HepG2 (cell line): ENCODE data around the gene PRKACB. TPM values are rescaled to one million over a fixed set of nuclear protein-coding genes. Genes with fewer than 3 reads are reported as not detected.

Experiments
- ATAC-seq: fragments of 200-7000 bp; cut with Tn5 transposase; 3 replicates; pipeline ENCODE4 v1.9.1; 2020; ENCODE audit warnings: mild to moderate bottlenecking, moderate library complexity
- BruUV-seq: library from RNA; stranded (reverse); fragments of 400-500 nt; replicated peaks from 2 replicates; lab custom pipeline; 2021; lab: Mats Ljungman, UMichigan
- CTCF ChIA-PET: fragments of 300-600 bp; formaldehyde crosslinking; extraction: SDS; loops from one replicate; lab custom pipeline; 2021; ENCODE audit warnings: low total read pairs, inconsistent platforms, low intra/inter-chr PET ratio; lab: Yijun Ruan, JAX
- POLR2A ChIA-PET: fragments of 350-600 bp; sonication (Branson Sonifier 250); formaldehyde crosslinking; loops from one replicate; lab custom pipeline; 2020; ENCODE audit warnings: antibody characterized with exemption, inconsistent platforms; lab: Yijun Ruan, JAX
- DNase-seq: peaks from one replicate; pipeline ENCODE4 v3.0.0-alpha.2; 2015; ENCODE audit warnings: low spot score
- FAIRE-seq: peaks from 3 replicates; lab custom pipeline; 2011; peaks lifted over from hg19 to GRCh38; lab: Jason Lieb, UNC
- H2AFZ ChIP-seq: one replicate; pipeline ENCODE4 v1.6.1; 2011; ENCODE audit warnings: low read length, inconsistent platforms
- H3K27ac ChIP-seq: fragments of 300-600 bp; 3 replicates; pipeline ENCODE4 v1.8.0; 2011; ENCODE audit warnings: mixed run types, mild to moderate bottlenecking, mixed read lengths, low read length, inconsistent platforms; ENCODE audit not compliant: insufficient read depth; ENCODE audit errors: extremely low read length
- H3K27me3 ChIP-seq, 2 experiments: fragments of 200-600 bp in 1 of 2; 2 replicates in 1 of 2; 3 replicates in 1 of 2; pipeline versions ENCODE4 v1.6.0 to v1.8.0; 2011; ENCODE audit warnings: low read length in 2 of 2, mild to moderate bottlenecking in 2 of 2, moderate library complexity in 2 of 2, inconsistent platforms in 1 of 2; ENCODE audit not compliant: insufficient read depth in 2 of 2, control insufficient read depth in 1 of 2
- H3K36me3 ChIP-seq, 2 experiments: fragments of 200-600 bp in 1 of 2; replicated peaks in 1 of 2; 2 replicates in 1 of 2; 3 replicates in 1 of 2; pipeline versions ENCODE4 v1.5.1 to v1.8.0; 2011; ENCODE audit warnings: low read length in 2 of 2, inconsistent platforms in 1 of 2; ENCODE audit not compliant: insufficient read depth in 2 of 2, control insufficient read depth in 1 of 2
- H3K4me1 ChIP-seq: 2 replicates; pipeline ENCODE4 v1.5.1; 2012; ENCODE audit warnings: low read length, inconsistent platforms; ENCODE audit not compliant: insufficient read depth
- H3K4me2 ChIP-seq: 2 replicates; pipeline ENCODE4 v1.6.0; 2011; ENCODE audit warnings: low read depth, low read length, inconsistent platforms
- H3K4me3 ChIP-seq, 3 experiments: fragments of 200-600 bp in 1 of 3; sonication (generic), shearing (Covaris generic) in 1 of 3; replicated peaks in 1 of 3; 2 replicates each; pipeline ENCODE4 v1.5.1; 2011 to 2016; ENCODE audit warnings: low read length in 3 of 3, inconsistent platforms in 2 of 3, low read depth in 2 of 3, mild to moderate bottlenecking in 2 of 3, control low read depth in 1 of 3, mixed read lengths in 1 of 3; ENCODE audit not compliant: insufficient read depth in 1 of 3
- H3K79me2 ChIP-seq: one replicate; pipeline ENCODE4 v1.6.1; 2011; ENCODE audit warnings: low read length, inconsistent platforms; ENCODE audit not compliant: insufficient read depth
- H3K9ac ChIP-seq: 2 replicates; pipeline ENCODE4 v1.6.0; 2011; ENCODE audit warnings: mild to moderate bottlenecking, low read depth, low read length, inconsistent platforms; ENCODE audit not compliant: insufficient read depth
- H3K9me3 ChIP-seq: 2 replicates; pipeline ENCODE4 v1.5.1; 2012; ENCODE audit warnings: mild to moderate bottlenecking, low read length
- H4K20me1 ChIP-seq: 2 replicates; pipeline ENCODE4 v1.6.0; 2011; ENCODE audit warnings: inconsistent platforms, mild to moderate bottlenecking, low read length, moderate library complexity; ENCODE audit not compliant: insufficient read depth
- FOXA3 ChIP-seq: IDR thresholded peaks from 2 replicates; pipeline ENCODE4 v1.6.1; 2016; ENCODE audit warnings: missing genetic modification reagents, missing compliant biosample characterization
- SIN3A ChIP-seq: IDR thresholded peaks from 2 replicates; pipeline ENCODE4 v1.6.1; 2011; ENCODE audit warnings: low read depth, mild to moderate bottlenecking, control low read depth, low read length, borderline replicate concordance
- SOX6 ChIP-seq, 2 experiments: fragments of 450-650 bp in 1 of 2; sonication (generic) in 1 of 2; formaldehyde crosslinking in 1 of 2; IDR thresholded peaks; 2 replicates each; pipeline versions ENCODE4 v1.4.0 to v1.6.1; 2017 to 2020; ENCODE audit warnings: antibody characterized with exemption in 1 of 2, mild to moderate bottlenecking in 1 of 2, missing genetic modification reagents in 1 of 2
- ZNF263 ChIP-seq: sonication (generic); formaldehyde crosslinking; IDR thresholded peaks from 2 replicates; pipeline ENCODE4 v1.4.0; 2020; ENCODE audit warnings: missing genetic modification reagents
- ZNF431 ChIP-seq: sonication (generic); formaldehyde crosslinking; IDR thresholded peaks from 2 replicates; pipeline ENCODE4 v1.9.0; 2022; ENCODE audit warnings: missing genetic modification reagents, low read depth, mild to moderate bottlenecking, borderline replicate concordance
- ZSCAN25 ChIP-seq: sonication (generic); formaldehyde crosslinking; IDR thresholded peaks from 2 replicates; pipeline ENCODE4 v1.8.0; 2022; ENCODE audit warnings: mild to moderate bottlenecking, missing genetic modification reagents
- WGBS: methylation state at CpG from one replicate; pipeline ENCODE4 v1.1.6; 2017; ENCODE audit warnings: low lambda C conversion rate; 5-methylcytosine and 5-hydroxymethylcytosine counted together
- in situ Hi-C: cut with HindIII; loops from 2 replicates; pipeline ENCODE4 v1.10.0; 2017; ENCODE audit warnings: low pct_unique_long_range_greater_than_20kb; ENCODE audit not compliant: extremely low pct_ligation_motif_present
- intact Hi-C: fragments of 100-400 bp; cut with micrococcal nuclease; formaldehyde crosslinking; loops from one replicate; pipeline ENCODE4 v1.10.0; 2022; ENCODE audit not compliant: unreplicated experiment
- polyA plus RNA-seq, 8 experiments: library from polyadenylated mRNA; depleted of rRNA in 3 of 8; stranded (reverse) in 7 of 8; unstranded in 1 of 8; fragments of >200 nt; fragmentation: Illumina TruSeq in 4 of 8; extraction: Trizol in 4 of 8; gene quantifications; 2 replicates each; pipeline versions ENCODE4 v1.2.1 to v1.2.3, GENCODE V29; 2011 to 2016; ENCODE audit warnings: low read depth in 4 of 8, missing spikeins in 1 of 8, mixed read lengths in 1 of 8; ENCODE audit not compliant: insufficient read depth in 1 of 8
- total RNA-seq, 5 experiments: library from RNA; depleted of rRNA; stranded (reverse); fragments of >200 nt; fragmentation: Illumina TruSeq; extraction: Trizol; gene quantifications; 2 replicates each; pipeline ENCODE4 v1.2.3, GENCODE V29; 2016; ENCODE audit warnings: low read depth in 1 of 5
- TF ChIP-seq, protein P1 (sequence below): sonication (generic); formaldehyde crosslinking; IDR thresholded peaks from 2 replicates; pipeline ENCODE4 v1.4.0; 2020; ENCODE audit warnings: missing genetic modification reagents
- TF ChIP-seq, protein P2 (sequence below): sonication (generic); formaldehyde crosslinking; IDR thresholded peaks from 2 replicates; pipeline ENCODE4 v1.5.1; 2020; ENCODE audit warnings: missing genetic modification reagents, mild to moderate bottlenecking, borderline replicate concordance

Gene PRKACB
- total and polyA plus RNA-seq, 2 of the 13 experiments (the other 11 are each of a cell fraction or from before 2014, with no cell fraction given), result 3.5 to 5.8 TPM

DNA sequence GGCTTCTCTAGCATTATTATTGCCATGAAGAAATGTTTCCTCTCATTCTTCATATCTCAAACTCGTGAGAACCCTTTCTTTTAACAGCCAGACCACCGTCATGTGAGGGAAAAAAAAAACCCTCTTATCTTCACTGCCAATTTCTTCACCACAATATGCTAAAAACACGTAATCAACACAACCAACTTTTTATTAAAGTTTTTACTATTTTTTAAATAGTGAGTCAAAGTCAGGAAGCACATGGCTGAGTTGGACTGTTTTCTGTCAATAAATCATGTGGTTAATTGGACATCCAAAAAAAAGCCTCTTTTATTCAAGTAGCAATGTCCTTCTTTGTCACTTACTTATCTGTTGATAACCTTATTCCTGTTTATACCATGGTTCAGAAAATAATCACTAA, 101.5 kb downstream of the PRKACB start:
- no peaks in the 10 kb centered on the region for H3K9me3 ChIP-seq
- no TSS peak for BruUV-seq
- H3K27ac ChIP-seq, result no peak overlapping the region
- no peaks in the 10 kb centered on the region for H3K27me3 ChIP-seq
- intact Hi-C loops, result no loop called here
- TF ChIP-seq FOXA3 (no peak), SIN3A (no peak), ZNF431 (no peak), ZNF263 (CRISPR knock-in tag) (no peak), ZSCAN25 (CRISPR knock-in tag) (no peak), SOX6 (IDR thresholded peaks at IDR 0.05) (no peak), SOX6 (CRISPR knock-in tag; IDR thresholded peaks at IDR 0.05) (no peak)
- TF ChIP-seq, protein P1, sequence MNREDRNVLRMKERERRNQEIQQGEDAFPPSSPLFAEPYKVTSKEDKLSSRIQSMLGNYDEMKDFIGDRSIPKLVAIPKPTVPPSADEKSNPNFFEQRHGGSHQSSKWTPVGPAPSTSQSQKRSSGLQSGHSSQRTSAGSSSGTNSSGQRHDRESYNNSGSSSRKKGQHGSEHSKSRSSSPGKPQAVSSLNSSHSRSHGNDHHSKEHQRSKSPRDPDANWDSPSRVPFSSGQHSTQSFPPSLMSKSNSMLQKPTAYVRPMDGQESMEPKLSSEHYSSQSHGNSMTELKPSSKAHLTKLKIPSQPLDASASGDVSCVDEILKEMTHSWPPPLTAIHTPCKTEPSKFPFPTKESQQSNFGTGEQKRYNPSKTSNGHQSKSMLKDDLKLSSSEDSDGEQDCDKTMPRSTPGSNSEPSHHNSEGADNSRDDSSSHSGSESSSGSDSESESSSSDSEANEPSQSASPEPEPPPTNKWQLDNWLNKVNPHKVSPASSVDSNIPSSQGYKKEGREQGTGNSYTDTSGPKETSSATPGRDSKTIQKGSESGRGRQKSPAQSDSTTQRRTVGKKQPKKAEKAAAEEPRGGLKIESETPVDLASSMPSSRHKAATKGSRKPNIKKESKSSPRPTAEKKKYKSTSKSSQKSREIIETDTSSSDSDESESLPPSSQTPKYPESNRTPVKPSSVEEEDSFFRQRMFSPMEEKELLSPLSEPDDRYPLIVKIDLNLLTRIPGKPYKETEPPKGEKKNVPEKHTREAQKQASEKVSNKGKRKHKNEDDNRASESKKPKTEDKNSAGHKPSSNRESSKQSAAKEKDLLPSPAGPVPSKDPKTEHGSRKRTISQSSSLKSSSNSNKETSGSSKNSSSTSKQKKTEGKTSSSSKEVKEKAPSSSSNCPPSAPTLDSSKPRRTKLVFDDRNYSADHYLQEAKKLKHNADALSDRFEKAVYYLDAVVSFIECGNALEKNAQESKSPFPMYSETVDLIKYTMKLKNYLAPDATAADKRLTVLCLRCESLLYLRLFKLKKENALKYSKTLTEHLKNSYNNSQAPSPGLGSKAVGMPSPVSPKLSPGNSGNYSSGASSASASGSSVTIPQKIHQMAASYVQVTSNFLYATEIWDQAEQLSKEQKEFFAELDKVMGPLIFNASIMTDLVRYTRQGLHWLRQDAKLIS (CRISPR knock-in tag), result no peak
- TF ChIP-seq, protein P2, sequence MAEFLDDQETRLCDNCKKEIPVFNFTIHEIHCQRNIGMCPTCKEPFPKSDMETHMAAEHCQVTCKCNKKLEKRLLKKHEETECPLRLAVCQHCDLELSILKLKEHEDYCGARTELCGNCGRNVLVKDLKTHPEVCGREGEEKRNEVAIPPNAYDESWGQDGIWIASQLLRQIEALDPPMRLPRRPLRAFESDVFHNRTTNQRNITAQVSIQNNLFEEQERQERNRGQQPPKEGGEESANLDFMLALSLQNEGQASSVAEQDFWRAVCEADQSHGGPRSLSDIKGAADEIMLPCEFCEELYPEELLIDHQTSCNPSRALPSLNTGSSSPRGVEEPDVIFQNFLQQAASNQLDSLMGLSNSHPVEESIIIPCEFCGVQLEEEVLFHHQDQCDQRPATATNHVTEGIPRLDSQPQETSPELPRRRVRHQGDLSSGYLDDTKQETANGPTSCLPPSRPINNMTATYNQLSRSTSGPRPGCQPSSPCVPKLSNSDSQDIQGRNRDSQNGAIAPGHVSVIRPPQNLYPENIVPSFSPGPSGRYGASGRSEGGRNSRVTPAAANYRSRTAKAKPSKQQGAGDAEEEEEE, result no peak
- POLR2A ChIA-PET, result no interaction called here
- H4K20me1 ChIP-seq, result no peaks in the 10 kb centered on the region
- no peak overlapping the region for H3K9ac ChIP-seq
- 0 out of 2 replicates have a peak, but pooled peaks cover 18% of the 10 kb centered on the region for H3K4me1 ChIP-seq
- WGBS, result 26% methylated on average over 3 of the region's 3 CpGs
- no peak for DNase-seq
- no peak overlapping the region for H2AFZ ChIP-seq
- H3K36me3 ChIP-seq, result no peaks in the 10 kb centered on the region
- no peak overlapping the region for H3K4me3 ChIP-seq
- no peak overlapping the region for H3K4me2 ChIP-seq
- CTCF ChIA-PET, result no interaction called here
- no peaks in the 10 kb centered on the region for H3K79me2 ChIP-seq
- ATAC-seq, result no peak
- no peak for FAIRE-seq
- in situ Hi-C loops, result no loop called here
